HG02840 (cell line): ENCODE data around the gene CNIH1.

Source experiments
- ATAC-seq: cut with Tn5 transposase; IDR thresholded peaks from one replicate; pipeline ENCODE4 v1.9.1; 2021; ENCODE audit warnings: mild to moderate bottlenecking, moderate library complexity, moderate number of reproducible peaks; ENCODE audit not compliant: unreplicated experiment, low FRiP score

The CNIH1 gene

DNA sequence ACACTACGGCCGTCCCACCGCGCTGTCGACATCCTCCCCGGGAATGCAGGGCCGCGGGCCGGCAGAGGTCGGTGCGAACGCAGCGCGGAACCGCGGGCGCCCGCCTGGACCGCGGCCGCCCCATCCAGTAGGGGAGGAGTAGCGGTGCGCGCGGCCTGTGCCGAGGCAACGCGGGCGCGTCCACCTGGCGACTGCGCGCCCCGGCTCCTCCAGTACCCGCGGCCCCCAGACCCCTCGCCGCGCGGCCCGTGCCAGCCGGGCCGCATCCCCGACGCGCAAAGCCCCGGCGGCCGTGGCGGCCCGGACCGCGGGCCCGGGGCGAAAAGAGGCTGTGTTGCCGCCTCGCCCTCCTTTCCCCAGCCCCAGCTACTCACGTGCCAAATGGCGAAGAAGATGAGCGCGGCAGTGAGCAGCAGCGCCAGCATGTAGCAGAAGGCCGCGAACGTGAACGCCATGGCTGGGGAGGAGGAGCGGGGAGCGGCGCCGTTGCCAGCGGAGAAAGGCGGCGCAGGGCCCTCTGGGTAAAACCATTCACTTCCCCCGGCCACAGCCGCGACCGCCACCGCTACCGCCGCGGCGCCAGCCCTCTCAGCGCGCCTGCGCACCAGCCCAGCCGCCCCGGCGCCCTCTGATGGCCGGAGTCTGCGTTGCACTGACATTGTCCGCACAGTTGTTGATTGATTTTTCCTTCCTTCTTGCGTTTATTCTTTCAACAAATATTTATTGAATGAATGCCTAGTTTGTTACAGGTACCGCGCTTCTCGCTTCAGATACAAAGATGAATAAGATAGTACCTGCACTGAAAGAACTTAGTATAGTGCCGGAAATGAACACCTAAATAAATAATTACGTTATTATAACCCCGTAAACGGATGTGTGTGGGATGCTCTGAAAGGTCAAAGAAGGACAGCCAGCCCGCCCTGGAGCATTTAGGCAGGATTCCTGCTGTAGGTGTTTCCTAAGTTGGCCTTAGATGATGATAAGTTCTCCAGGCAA, at the start of gene CNIH1:
Gene CNIH1, minus strand, starts transcription at position 502 of the 996 bp plus-strand sequence. Its CDS starts 47 bp downstream, at position 455.
- peak; percentile 97 for ATAC-seq

DNA sequence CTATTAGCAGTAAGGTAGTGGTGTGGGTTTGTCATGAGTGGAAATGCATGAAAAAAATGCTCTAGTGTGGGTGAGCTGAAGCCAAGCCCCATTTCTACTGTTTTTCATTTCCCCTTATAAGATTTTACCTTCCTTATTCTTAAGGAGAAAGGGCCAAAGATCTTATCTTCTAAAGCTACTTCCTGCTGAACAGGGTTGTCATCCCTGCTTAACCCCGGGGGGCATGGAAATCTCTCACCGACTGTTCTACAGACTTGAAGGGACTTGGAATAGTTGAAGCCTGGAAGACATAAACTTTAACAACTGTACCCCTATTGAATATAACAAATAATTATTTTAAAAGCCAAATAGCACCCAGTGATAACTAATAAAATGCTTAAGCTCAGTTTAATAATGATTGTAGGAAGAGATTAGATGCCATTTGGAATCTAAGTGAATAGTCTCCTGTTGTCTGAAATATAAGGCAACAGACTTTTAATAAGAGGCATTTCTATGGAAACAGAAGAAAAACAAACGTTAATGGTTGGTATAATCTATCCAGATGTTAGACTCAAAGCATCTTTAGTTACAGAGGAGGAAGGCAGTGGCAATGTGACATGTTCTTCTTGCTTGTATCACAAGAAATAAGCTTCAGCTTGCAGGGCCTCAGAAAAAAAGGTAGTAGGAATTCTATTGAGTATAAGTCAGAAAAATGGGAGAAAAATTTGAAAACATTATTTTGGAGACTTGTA, 49.4 kb upstream of the CNIH1 start:
- ATAC-seq = no peak

DNA sequence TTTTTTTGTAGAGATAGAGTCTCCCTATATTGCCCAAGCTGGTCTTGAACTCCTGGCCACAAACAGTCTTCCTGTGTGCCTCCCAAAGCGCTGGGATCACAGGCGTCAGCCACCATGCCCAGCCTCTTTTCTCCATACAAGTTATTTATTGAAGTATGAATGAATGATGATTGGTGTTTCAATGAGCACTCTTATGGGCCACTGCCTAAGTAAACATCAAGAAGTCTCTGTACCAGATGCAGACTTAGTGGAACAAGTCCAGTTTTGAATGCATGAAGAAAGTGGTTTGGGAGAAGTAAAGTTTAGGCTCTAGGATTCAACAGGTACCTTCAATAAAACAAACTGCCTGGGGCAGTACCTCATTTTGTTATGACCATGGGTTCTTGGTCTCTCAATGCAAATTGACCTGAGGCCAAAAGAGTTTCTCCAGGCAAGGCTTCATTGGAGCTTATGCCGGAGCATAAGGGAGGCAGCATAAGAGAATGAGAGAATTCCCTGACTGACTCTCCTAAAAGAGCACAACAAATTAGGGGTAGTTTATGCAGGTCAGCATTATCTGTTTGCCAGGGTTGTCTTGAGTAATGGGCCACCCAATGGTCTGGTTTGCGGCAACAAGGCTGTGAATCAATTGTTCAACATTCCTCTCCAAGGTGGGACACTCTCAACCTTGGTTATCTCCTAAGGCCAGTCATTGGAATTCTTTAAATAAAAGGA, 48.7 kb upstream of the CNIH1 start:
- ATAC-seq = no peak

DNA sequence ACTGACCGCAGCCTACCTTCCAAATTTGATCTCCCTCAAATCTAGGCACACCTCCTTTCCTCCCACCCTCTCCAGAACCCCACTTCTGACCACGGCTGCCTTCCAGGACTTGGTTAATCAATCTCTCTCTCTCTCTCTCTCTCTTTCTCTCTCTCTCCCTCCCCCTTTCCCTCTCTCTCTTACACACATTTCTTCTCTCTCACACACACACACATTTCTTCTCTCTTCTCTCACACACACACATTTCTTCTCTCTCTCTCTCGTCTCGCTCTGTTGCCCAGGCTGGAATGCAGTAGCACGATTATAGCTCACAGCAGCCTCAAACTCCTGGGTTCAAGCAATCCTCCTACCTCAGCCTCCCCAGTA, 48.1 kb upstream of the CNIH1 start:
- no peak for ATAC-seq

DNA sequence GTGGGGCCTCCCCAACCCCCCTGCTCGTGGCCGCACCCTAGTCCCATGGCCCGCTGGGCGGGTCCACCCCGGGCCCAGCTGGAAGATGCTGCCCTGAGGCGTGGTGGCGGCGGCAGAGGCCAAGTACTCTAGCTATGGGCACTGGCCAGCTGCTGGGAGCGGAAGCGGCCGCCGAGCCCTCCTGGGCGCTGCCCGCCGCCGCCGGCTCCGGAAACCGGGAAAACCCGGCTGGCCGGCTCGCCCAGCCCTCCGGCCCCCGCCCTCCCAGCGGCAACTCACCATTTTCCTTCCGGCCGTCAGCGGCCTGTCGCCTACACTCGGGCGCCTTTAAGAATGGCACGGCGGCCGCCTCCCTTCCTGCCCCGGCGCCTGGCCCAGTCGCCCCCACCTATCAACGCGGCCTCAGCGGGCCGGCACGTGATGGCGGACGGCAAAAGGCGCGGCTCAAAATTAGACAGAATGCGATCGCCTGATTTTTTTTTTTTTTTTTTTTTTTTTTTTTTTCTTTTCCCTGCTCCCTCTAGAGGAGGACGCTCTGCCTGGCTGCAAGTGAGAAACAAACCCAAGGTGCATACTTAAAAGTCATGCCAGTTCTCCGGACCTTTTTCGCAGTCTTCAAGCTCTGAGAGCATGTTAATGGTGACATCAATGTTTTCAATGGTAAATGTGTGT, 47.6 kb upstream of the CNIH1 start, which contains the start of gene GMFB:
Gene GMFB, minus strand, starts transcription at position 335 of the 672 bp plus-strand sequence. Its CDS starts 53 bp downstream, at position 282.
- peak; percentile 88 for ATAC-seq

DNA sequence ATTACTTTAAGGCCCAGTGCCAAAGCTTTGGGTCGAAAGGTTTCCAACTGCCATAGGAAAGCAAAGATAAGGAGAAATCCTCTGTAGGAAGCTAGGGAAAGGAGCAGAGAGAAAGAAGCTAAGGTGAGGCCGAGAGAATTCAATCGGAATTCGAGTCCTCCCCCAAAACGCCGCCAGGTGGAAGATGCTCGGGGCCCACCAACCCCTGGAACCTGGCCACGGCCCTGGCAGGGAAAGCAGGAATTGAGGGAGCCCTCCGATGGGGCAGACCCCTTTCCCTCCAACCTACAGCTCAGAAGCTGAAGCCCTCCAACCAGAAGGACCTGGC, 47.1 kb upstream of the CNIH1 start:
- ATAC-seq = no peak

DNA sequence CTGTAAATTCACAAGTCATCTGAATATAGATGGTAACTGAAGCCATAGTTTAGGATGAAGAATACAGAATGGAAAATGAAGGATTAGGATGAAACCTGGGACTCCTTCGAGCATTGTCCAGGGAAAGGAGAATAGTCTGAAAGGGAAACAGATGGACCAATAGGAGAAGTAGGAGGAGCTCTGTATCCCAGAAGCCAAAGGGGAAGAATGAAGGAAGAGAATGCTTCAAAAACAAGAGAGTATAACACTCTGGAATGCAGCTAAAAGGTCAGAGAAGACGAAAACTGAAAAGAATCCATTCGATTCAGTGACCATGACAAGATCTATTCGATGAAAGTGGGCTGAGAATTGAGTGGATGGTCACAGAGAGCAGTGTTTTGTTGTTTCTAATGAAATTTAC, 46.6 kb upstream of the CNIH1 start:
- no peak for ATAC-seq

DNA sequence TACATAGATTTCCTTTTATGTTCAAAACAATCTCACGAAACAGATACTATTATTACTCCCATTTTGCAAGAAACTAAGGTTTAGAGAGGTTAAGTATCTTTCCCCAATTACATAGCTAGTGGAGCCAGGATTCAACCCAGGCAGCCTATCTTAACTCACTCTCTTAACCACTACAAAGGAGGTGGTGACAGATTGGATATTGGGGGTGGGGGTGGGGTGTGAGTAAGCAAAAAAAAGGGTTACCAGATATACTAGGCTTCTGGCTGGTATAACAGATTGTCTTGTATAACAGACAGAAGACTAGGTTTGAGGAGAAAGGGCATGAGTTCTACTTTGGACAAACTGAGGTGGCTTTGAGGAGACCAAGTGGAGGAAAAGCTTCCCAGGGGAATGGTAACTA, 45.5 kb upstream of the CNIH1 start:
- no peak for ATAC-seq

DNA sequence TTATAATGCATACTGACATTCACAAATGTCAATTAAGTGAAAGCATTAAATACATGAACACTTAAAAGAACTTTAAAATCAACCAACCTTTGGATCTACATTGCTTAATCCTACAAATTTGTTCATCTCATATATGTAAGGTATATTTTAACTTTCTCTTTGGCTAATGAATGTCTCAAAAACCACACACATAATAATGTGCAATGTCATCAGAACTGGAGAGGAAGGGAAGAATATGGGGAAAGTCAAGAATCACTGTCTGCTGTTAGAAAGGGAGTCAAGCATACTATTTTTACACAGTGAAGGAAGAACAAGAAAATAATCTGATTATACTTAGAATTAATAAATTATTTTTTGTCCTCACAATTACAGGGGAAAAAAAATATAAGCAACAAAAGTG, 42.7 kb upstream of the CNIH1 start:
- no peak for ATAC-seq

DNA sequence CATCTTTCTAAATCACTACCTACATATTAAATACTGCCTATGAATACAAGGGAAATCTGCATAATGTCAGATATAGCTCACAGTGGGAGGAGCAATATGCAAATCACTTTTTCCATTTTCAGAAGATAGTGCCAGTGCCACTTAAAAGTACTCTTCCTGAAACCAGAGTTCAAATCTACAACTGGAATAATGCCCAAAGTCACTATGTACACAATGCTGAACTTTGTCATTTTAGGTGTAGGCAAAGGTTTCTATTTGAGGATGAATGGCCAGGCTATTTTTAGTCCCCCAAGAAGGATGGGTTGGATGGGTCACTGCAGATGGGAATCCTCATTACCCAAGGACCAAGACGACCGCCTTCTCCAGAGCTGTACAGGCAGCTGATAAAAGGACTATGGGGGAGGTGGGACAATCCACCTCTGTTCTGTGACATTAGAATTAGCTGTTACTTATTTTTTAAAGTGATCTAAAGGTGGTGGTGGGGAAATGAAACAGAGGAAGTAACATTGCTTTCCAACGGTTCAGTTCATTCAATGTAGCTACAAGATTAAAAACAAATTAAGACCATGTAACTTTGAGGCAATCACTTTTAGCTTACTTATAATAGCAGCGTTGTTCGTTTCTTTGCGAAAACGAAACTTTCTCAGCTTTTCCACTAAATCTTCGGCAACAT, 42.0 kb upstream of the CNIH1 start:
- ATAC-seq = no peak

DNA sequence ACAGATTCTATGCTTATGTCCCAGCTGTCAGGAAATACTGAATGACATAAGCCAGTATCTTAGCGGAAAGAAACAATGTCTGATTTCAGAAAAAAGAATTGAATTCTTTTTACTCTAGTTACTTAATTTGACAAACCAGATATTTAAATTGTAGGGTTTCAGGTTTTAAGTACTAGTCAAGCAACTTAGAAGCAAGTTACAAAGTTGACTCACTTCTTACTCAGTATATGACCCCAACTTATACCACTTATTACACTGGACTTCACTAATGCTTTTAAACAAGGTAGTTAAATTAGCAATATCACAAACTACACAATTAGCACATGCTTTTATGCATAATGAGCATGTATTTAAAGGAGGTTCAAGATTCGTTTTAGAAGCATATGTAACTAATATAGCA, 40.5 kb upstream of the CNIH1 start:
- no peak for ATAC-seq

DNA sequence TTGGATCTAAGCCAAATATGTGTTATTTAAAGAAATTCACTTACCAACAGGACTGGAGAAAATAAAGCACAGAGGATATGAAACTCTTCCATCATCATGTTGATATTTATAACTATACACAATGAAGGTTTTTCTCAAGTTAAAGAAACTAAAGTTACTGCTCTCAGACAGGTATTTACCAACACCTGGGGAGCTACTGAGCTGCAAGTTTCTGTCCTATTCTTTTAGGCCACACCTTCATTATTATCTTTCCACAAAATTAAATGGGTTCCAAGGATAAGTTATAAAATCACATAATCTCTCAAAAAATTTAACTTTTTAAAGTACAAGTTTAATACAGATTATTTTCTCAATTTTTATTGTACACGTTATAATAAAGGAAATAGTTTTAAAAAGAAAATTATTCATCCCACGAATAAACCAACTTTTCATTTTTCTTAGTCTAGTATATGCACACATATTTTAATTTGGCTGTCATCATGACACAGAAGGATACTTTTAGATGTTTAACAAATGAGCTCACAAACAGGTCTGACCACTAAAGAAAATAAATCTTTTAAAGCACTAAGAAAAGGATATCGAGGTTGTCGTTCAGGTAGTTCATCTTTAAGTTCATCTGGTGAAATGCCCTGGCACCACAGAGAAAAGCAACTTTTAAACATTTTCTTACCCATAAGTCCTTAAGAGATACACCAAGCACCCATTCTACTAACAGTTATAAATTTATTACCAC, 39.8 kb upstream of the CNIH1 start:
- ATAC-seq = no peak

DNA sequence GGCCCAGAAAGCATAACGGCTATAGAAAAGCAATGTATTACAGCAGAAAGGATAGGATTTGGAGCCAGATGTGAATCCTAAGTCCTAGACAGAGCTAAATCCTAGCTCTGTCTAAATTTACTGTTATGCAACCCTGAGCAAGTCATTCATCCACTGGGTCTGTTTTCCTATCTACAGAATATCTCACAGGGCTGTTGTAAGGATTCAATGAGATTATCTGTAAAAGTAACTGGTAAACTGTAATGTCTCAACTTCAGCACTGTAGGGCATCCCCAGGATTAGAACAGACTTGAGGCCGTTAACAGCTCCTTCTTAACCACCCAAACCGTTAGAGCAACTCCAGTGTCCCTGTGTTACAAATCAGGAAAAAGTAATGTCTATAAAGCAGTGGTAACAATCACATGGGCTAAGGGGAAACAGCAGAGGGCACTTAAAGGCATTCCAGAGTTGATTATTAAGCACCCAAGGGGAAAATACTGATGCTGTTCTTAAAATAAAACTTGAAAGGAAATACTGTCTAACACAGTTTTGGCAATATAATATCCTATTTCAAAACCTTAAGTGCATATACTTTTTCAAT, 37.6 kb upstream of the CNIH1 start:
- ATAC-seq = no peak

DNA sequence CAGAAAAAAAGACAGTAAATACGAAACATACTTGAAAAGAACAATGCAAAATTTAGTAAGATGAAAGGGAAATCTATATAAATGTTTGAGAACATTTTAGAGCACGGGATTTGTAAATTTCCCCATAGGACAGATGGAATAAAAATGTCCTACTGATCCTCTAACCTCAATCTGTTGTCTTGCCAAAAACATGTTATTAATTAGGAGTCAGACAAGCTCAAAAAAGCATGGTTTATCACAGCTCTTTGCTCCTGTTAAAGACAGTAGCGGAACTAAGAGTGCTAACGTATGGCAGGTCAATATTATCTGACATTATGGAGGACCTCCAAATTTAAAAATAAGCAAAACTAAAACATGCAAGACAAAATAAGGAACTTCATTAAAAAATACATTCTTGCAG, 34.7 kb upstream of the CNIH1 start:
- ATAC-seq = no peak

DNA sequence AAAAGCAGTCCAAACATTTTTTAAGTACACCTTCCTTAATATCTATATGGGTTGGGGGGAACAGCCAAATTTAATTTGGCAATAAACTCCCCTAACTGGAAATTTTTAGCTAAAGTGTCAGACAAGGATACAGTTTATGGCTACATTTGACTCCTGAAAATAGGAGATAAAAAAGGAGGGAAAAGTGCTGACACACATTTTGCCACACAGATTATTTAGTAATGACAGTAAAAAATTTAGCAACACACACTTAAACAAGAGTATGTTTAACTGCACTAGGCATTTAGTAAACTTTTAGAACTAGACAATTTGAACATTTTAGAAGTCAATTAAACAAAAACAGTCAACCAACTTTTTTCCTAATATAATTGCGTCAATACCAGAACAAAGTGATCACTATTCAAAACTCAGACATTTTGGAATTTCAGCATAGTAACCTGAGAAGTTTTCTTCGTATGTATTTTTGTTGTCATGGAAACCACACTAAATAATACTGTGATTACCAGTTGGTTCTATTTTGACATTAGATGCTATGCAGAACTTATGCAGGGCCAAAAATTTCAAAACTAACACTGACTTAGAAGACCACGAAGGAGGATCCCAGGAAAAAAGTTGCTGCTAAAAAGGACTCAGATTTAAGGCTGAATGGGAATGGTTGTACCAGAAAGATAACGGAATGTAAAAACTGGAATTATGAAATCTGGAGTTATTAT, 34.2 kb upstream of the CNIH1 start:
- ATAC-seq = no peak

DNA sequence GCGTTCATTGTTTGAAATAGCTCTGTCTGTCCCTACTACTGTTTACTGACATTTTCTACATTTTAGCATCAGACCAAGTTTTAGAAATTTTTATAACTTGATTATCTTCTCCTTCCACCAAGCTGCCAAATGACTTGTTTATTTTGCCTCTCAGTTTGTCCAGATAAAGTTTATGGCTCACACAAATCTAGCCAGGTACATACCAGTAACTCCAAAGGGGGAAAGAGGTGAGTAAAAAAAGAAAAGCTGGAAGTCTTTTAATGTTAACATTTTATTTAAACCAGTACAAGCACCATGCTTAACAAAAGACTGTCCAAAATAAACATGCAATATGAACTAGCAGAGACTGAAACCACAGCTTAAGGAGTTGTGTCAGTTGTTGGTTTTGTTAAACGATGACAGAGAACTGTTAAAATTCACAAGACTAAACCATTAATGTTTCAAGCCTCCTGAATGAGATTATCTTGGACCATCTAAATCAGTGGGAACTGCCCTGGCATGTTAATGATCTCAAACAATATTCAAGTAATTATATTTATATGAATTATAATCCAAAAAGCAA, 33.1 kb upstream of the CNIH1 start:
- no peak for ATAC-seq

DNA sequence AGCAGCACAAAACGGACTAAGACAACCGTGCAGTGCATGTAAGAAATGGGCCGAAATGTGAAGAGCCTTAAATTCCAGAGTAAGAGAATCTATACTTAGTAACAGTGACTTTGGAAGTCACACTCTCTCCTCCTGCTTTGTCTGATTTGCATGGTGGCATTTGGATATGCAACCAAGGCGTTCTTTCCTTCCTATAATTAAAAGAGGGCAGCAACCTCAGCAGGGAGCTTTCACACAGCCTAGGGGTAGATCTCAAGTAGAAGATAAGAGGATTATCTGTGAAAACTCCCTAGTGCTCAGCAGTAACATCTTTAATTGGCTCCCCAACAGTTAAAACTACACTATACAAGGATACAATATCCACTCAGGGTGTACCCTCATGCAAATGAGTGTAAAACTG, 31.1 kb upstream of the CNIH1 start:
- no peak for ATAC-seq

DNA sequence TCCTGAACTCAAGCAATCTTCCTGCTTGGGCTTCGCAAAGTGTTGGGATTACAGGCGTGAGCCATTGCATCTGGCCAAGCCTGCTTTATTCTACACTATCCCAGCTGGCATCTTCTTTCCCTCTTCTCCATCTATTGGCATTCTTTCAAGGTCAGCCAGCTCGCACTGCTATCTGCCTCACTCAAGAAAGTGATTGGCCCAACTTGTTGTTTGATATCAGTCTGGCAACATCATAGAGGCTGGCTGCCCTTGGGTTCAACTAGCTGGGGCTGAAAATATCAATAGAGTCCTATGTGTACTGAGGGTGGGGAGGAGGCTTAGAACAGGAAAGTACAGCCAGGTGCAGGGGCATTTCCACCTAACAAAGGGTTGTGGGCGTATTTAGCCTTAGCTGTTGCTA, 30.5 kb upstream of the CNIH1 start:
- no peak for ATAC-seq
